ENCODE data around the gene EXOC6B.

DNA sequence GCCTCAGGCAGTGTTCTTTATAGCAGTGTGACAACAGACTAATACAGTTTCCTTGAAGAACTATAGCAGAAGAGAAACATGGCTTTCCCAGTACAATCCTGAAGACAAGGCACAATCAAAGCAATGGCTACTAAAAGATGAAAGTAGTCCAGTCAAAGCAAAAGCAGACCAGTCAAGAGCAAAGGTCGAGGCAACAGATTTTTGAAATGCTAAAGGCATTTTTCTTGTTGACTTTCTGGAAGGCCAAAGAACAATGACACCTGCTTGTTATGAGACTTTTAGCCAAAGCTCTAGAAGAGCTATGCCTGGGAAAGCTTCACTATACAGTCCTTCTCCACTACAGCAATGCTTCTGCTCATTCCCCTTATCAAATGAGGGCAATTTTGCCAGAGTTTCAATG lies 269.9 kb downstream of the EXOC6B start:
- TF ChIP-seq, protein P1, sequence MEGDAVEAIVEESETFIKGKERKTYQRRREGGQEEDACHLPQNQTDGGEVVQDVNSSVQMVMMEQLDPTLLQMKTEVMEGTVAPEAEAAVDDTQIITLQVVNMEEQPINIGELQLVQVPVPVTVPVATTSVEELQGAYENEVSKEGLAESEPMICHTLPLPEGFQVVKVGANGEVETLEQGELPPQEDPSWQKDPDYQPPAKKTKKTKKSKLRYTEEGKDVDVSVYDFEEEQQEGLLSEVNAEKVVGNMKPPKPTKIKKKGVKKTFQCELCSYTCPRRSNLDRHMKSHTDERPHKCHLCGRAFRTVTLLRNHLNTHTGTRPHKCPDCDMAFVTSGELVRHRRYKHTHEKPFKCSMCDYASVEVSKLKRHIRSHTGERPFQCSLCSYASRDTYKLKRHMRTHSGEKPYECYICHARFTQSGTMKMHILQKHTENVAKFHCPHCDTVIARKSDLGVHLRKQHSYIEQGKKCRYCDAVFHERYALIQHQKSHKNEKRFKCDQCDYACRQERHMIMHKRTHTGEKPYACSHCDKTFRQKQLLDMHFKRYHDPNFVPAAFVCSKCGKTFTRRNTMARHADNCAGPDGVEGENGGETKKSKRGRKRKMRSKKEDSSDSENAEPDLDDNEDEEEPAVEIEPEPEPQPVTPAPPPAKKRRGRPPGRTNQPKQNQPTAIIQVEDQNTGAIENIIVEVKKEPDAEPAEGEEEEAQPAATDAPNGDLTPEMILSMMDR (IDR thresholded peaks at IDR 0.05 in 4 of 5, conservative IDR thresholded peaks at IDR 0.05 in 1 of 5): no peak
- TF ChIP-seq POLR2A (IDR thresholded peaks at IDR 0.05): no peak

Measured in gastrocnemius medialis (tissue), 4 donors.